ENCODE results near the gene APEX2. TPM values are rescaled to one million over a fixed set of nuclear protein-coding genes. Genes with fewer than 3 reads are reported as not detected.
"Not testable (repeated sequence)": the region's sequence is repeated elsewhere in the genome, so short reads cannot be mapped to it uniquely, and the experiment has no call there.

APEX2 gene
- 15.5 TPM for polyA plus RNA-seq (2013, experiment 1 of 2; ENCODE audit: insufficient read length)
- 15.4 TPM for polyA plus RNA-seq (2013, experiment 2 of 2; ENCODE audit: insufficient read length)

GRCh38 chrX:54999717-55000598 is at the start of gene APEX2:
Gene APEX2 (plus strand): TSS chrX:55000363. CDS start chrX:55000423, 60 bp downstream.
- DNase-seq: peak; percentile 90

- no peak for DNase-seq
Measured at GRCh38 chrX:54950730-54951375, 49.3 kb upstream of the APEX2 start.

- DNase-seq: no peak
Measured at GRCh38 chrX:54961750-54962149, 38.4 kb upstream of the APEX2 start.

GRCh38 chrX:54964766-54965497 is 35.2 kb upstream of the APEX2 start:
- no peak for DNase-seq

GRCh38 chrX:54977387-54977786 is 22.8 kb upstream of the APEX2 start:
- DNase-seq: no peak

DNA sequence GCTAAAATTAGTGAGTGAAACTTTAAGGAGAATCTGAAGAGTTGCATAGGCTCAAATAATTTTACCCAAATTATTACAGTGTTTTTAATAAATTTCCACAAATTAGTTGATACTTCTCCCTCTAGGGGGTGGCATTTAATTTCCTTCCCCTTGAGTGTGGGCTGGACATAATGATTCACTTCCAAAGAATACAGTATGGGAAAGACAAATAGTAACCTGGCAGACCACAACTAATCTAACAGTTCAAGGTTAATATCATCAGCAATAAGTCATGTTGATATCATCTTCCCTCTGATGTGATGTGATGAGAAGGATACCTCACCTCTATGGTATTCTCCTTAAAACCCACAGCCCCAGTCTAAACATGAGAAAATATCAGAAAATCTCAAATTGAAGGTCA is 21.7 kb upstream of the APEX2 start:
- no peak for DNase-seq

- DNase-seq: no peak
Measured at GRCh38 chrX:54979432-54979831, 20.7 kb upstream of the APEX2 start.

- DNase-seq: no peak
Measured at GRCh38 chrX:54980334-54980733, 19.8 kb upstream of the APEX2 start.

DNA sequence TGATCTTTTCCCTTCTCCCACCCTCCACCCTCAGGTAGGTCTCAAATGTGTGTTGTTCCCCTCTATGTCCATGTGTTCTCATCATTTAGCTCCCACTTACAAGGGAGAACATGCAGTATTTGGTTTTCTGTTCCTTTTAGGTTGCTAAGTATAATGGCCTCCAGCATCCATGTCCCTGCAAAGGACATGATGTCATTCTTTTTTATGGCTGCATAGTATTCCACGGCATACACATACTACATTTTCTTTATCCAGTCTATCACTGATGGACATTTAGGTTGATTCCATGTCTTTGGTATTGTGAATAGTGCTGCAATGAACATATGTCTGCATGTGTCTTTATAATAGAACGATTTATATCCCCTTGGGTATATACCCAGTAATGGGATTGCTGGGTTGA is 16.9 kb upstream of the APEX2 start:
- DNase-seq: not testable (repeated sequence)

DNA sequence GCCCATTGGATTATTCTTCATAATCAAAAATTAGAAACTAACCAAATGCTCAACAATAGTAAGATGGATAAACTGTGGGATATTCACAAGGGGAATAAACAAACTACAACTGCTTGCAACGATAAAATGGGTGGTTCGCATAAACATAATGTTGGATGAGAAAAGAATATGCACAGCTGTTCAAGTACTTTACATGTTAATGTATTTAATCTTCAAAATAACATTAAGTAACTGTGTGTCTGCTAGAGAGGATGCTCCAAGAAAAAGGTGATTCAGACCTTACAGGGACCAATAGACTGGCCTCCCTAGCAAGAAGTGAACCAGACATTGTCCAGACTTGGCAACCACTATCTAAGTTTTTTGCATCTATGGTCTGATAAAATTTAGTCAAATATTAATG is 8.5 kb upstream of the APEX2 start:
- no peak for DNase-seq

DNA sequence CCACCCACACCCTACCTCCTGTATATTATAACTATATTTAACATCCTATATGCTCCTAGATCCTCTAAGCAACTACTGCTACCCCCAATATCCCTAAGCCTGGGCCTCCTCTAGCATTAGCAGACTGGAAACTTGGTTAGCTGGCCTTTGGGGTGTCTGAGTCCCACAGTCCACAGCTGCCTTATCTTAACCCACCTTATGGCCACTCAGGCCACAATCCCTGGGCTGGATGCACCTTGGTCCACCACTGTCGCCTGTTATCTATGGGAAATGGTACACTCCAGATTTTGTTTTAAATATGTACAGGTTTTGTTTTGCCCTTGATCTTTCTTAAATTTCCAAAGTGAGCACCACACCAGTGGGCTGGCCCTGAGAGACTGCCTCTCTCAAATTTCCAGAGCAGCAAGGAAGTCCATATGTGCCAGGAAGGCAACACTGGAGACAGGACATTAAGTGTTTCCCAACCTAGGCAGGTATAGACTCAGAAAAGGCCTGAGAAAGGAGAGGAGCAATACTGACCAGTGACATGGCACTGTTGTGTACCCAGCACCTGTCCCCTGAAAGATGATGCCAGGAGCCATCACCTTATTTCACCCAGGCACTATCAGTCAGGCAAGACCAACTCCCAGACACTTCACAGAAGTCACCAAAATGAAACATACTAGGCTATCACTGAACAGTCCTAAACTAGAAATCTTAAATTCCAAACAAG is 7.1 kb upstream of the APEX2 start:
- DNase-seq: no peak

DNA sequence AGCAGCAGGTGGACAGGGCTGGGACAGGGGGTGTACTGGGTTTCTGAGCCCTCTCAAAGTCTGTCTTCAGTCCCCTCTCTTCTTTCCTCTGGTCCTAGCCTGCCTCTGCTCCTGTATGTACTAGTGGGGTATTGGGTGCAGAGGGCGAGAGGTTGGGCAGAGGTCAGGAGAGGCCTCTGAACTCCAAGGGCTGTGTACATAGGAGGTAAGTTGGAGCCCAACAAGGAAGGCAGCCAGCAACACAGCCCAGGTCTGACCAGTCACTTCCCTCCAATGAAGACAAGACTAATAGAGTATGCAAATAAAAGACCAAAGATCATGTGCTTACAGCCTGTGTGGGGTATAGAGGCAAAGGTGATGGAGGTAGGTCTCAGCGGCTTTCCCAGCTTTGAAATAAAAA is 6.1 kb upstream of the APEX2 start, which contains the start of gene PFKFB1:
TSS of gene PFKFB1 (minus strand) at position 90 of the 400 bp plus-strand sequence. CDS start 181 bp downstream, outside the sequence.
- DNase-seq: no peak

GRCh38 chrX:54994668-54995351 is 5.4 kb upstream of the APEX2 start:
- DNase-seq: no peak

GRCh38 chrX:54995621-54996020 is 4.5 kb upstream of the APEX2 start:
- DNase-seq: no peak

GRCh38 chrX:55004231-55004630 is 4.1 kb downstream of the APEX2 start:
- DNase-seq: no peak

GRCh38 chrX:55005256-55005655 is 5.1 kb downstream of the APEX2 start:
- DNase-seq: no peak

- DNase-seq: no peak
Measured at GRCh38 chrX:55006827-55007621, 6.9 kb downstream of the APEX2 start.

- DNase-seq: peak; percentile 43
Measured at GRCh38 chrX:55007656-55008055, 7.5 kb downstream of the APEX2 start.

DNA sequence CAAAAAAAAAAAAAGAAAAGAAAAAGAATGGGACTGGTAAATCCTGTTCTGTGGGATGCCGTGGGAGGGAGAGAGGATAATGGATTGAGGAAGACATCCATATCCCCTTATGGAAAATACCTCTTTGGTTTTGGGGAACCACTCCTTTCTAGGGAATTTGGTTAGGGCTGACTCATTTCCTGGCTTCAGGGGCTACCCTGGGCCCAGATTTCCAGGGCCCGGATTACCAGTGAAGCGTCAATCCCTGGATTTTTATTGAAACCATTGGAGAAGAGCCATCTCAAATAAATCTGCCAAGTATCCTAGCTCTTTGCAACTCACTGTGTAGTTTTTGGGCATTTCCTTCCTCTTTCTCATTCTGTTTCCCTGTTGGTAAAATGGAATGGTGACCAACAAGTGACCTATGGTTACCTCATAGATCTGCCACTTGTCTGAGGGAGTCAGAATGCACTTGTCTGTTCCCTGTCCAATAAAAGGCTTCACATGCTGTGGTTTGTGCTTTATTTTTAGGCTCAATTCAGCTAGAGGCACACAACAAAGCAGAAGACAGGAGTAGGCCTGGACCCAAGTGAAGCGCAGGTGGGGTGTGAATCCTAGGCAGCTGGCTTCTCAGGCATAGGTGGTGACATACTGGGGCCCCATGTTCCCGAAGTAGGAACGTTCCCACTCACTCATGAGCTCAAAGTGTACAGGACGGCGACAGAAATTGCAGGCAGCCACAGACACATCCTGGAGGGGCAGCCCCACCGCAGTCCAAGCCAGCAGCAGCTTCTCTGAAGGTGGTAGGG is 8.6 kb downstream of the APEX2 start:
- peak; percentile 28 for DNase-seq

DNA sequence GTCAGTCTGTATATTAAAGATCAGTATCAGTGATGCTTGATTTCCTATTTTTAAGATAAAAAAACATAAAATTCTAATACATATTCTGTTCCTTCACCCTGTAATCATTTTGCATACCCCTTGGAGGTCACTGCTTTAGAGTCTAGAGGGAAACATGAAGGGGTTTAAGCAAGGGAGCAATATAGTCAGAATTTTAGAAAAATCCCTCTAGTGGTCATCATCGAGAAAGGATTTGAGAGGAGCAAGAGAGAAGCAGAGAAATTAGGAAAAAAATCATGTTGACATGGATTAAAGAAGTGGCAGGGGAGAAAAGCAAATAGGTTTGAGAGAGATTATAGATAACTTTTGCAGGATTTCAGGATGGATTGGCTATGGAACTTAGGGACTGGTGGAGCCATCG is 11.1 kb downstream of the APEX2 start:
- no peak for DNase-seq

Measured in fibroblast of skin of scalp (primary cell).